Activated T-cell treated with anti-CD3 and anti-CD28 coated beads, Interleukin-2, amount 50 U/mL, for 72 hours (primary cell): ENCODE measurements around the gene BEX5. TPM values are rescaled to one million over a fixed set of nuclear protein-coding genes. Genes with fewer than 3 reads are reported as not detected.
"Not testable (repeated sequence)": the region's sequence is repeated elsewhere in the genome, so short reads cannot be mapped to it uniquely, and the experiment has no call there.

Experiments used
- ATAC-seq, 2 donors: fragments of 150-1000 bp; cut with Tn5 transposase; replicated peaks in 1 of 2; 2 replicates each; pipeline ENCODE4 v1.10.0; 2021; ENCODE audit warnings: moderate library complexity in 2 of 2, mild to moderate bottlenecking in 1 of 2
- DNase-seq, 2 donors: peaks; one replicate each; pipeline ENCODE4 v3.0.0; 2021 to 2022; ENCODE audit warnings: mixed read lengths in 1 of 2
- H3K27ac Mint-ChIP-seq: one replicate; pipeline ENCODE4 v1.8.0; 2022; ENCODE audit warnings: mild to moderate bottlenecking, moderate library complexity, mixed read lengths
- H3K27me3 Mint-ChIP-seq: one replicate; pipeline ENCODE4 v1.8.0; 2022; ENCODE audit warnings: low read depth, mixed read lengths
- H3K36me3 Mint-ChIP-seq, 2 donors: one replicate each; pipeline ENCODE4 v1.8.0; 2022; ENCODE audit warnings: mixed read lengths in 2 of 2, mild to moderate bottlenecking in 1 of 2; ENCODE audit not compliant: insufficient read depth in 2 of 2
- H3K4me1 Mint-ChIP-seq: one replicate; pipeline ENCODE4 v1.8.0; 2022; ENCODE audit warnings: low read depth, mixed read lengths
- H3K4me3 Mint-ChIP-seq, 2 donors: one replicate each; pipeline ENCODE4 v1.8.0; 2022; ENCODE audit warnings: mild to moderate bottlenecking in 2 of 2, mixed read lengths in 2 of 2, moderate library complexity in 2 of 2
- H3K9me3 Mint-ChIP-seq, 2 donors: one replicate each; pipeline ENCODE4 v1.8.0; 2022; ENCODE audit warnings: mixed read lengths in 2 of 2
- total RNA-seq, 2 donors: library from RNA; stranded (reverse); gene quantifications; one replicate each; pipeline ENCODE4 v1.2.3, GENCODE V29; 2022

Gene BEX5
- total RNA-seq, 2 donors from 2014 or later: 5.4 to 5.8 TPM

DNA sequence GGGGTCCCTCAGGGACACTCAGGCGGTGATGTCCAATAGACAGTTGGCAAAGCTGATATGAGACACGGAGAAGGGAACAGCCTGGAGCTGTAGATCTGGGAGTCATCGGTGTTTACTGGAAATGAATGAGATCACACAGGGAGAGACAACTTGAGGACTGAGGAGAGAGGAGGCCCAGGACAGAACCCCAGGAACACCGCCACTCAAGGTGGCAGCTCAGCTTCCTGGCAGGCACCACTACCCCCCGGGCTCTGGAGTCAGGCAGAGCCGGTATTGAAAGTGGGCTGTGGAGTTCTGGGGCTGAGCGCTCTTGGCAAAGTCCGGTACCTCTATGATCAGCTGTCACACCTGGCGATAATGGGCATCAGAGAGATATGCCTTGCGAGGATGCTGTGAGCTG is 30.8 kb downstream of the BEX5 start:
- H3K27ac Mint-ChIP-seq: peak overlapping the region; percentile 82
- peak in 1 of 2 donors; percentile 7 for ATAC-seq
- peak overlapping the region; percentile 3 to 79 for H3K4me3 Mint-ChIP-seq
- not testable (repeated sequence) for H3K36me3 Mint-ChIP-seq, H3K9me3 Mint-ChIP-seq, DNase-seq, H3K4me1 Mint-ChIP-seq
- H3K27me3 Mint-ChIP-seq: peaks cover 58% of the 10 kb centered on the region

DNA sequence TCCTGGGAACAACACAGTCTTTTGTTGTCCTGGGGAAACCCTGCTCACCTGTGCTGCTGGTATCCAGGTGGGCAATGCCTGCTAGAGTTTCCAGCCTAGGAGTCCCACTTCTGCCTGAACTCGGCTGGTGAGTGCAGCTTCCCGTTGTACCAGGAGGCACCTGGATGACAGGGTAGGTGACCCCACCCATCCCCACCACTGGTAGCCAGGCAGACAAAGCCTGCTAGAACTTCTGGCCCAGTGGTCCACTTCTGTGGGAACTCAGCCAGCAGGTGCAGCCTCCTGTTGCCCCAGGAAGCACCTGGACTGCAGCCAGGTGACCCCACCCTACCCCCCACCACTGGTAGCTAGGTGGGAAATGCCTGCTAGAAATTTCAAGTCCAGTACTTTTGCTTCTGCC is 40.0 kb downstream of the BEX5 start:
- H3K36me3 Mint-ChIP-seq: peaks cover 1 to 5% of the 10 kb centered on the region in 2 donors
- ATAC-seq (no peak), DNase-seq (no peak)
- no peak overlapping the region for H3K27ac Mint-ChIP-seq
- H3K4me3 Mint-ChIP-seq: no peak overlapping the region
- H3K27me3 Mint-ChIP-seq: peaks cover 43% of the 10 kb centered on the region
- no peaks in the 10 kb centered on the region for H3K4me1 Mint-ChIP-seq
- peaks cover 0 to 3% of the 10 kb centered on the region in 2 donors for H3K9me3 Mint-ChIP-seq

DNA sequence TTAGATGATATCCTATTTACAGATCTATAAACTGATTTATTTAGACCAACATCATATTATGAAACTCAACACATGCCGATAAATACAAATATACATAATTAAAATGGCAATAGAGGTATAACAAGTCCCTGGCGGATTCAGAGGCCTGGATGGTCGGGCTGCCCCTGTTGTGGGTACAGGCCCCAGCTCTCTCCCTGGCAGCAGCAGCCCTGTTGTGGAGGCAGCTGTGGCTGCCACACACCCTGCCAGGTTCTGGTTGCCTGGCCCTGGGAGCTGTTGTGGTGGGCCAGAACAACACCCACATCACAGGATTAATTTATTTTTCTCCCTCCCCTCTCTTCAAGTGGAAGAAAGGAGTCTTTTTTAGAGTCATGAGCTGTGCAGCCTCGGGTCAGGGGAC is 42.4 kb downstream of the BEX5 start:
- H3K36me3 Mint-ChIP-seq: peaks cover 1 to 5% of the 10 kb centered on the region in 2 donors
- DNase-seq (no peak), ATAC-seq (no peak)
- no peak overlapping the region for H3K27ac Mint-ChIP-seq
- H3K9me3 Mint-ChIP-seq: peaks cover 0 to 3% of the 10 kb centered on the region in 2 donors
- H3K27me3 Mint-ChIP-seq: peaks cover 28% of the 10 kb centered on the region
- no peak overlapping the region for H3K4me3 Mint-ChIP-seq
- no peaks in the 10 kb centered on the region for H3K4me1 Mint-ChIP-seq

Other genes with a start within 250 kb of the BEX5 start
- 1 to 10 TPM; 7.8 to 9.2 TPM for gene ZMAT1, start 223.9 kb downstream of the BEX5 start, total RNA-seq
- under 1 TPM in 1 of 2 donors, not detected in 1; 0.53 TPM for gene TCEAL2, start 30.3 kb downstream of the BEX5 start, total RNA-seq
- under 1 TPM in 1 of 2 donors, not detected in 1; 0.25 TPM for gene TCEAL6, start 13.5 kb downstream of the BEX5 start, total RNA-seq
- not detected for gene TCP11X1, start 59.3 kb upstream of the BEX5 start, total RNA-seq
- gene NXF2, start 91.2 kb upstream of the BEX5 start, total RNA-seq: not detected